ENCODE data around the gene CLIC1.

CLIC1 gene

GRCh38 chr6:31761343-31761742 lies 25.0 kb upstream of the CLIC1 start:
- no peak overlapping the region for H3K27ac ChIP-seq
- no peak; the same call in 1 of the 2 replicates for TF ChIP-seq CTCF (conservative IDR thresholded peaks at IDR 0.05)

GRCh38 chr6:31760790-31761189 lies 24.5 kb upstream of the CLIC1 start:
- no peak; the same call in 1 of the 2 replicates for TF ChIP-seq CTCF (conservative IDR thresholded peaks at IDR 0.05)
- no peak overlapping the region for H3K27ac ChIP-seq

GRCh38 chr6:31758281-31758680 lies 22.0 kb upstream of the CLIC1 start:
- no peak for TF ChIP-seq CTCF (conservative IDR thresholded peaks at IDR 0.05)
- no peak overlapping the region for H3K27ac ChIP-seq

GRCh38 chr6:31752739-31753319 lies 16.5 kb upstream of the CLIC1 start:
- TF ChIP-seq CTCF (conservative IDR thresholded peaks at IDR 0.05), result no peak

GRCh38 chr6:31750411-31751022 lies 14.2 kb upstream of the CLIC1 start:
- H3K27ac ChIP-seq, result no peak overlapping the region
- TF ChIP-seq CTCF (conservative IDR thresholded peaks at IDR 0.05), result no peak

More at GRCh38 chr6:31752739-31753319, 16.5 kb upstream of the CLIC1 start:
- no peak overlapping the region for H3K27ac ChIP-seq

GRCh38 chr6:31749301-31750036 lies 13.1 kb upstream of the CLIC1 start:
- no peak for TF ChIP-seq CTCF (conservative IDR thresholded peaks at IDR 0.05)
- H3K27ac ChIP-seq, result no peak overlapping the region

- TF ChIP-seq CTCF (conservative IDR thresholded peaks at IDR 0.05), result no peak
Observed at GRCh38 chr6:31744422-31744821, 8.1 kb upstream of the CLIC1 start.

More at GRCh38 chr6:31744422-31744821, 8.1 kb upstream of the CLIC1 start:
- no peak overlapping the region for H3K27ac ChIP-seq
